22Rv1 (cell line): Measurements from ENCODE around the gene SAPCD2.

ENCODE experiments used
- H3K27ac ChIP-seq: fragments of 450-650 bp; 2 replicates; pipeline ENCODE4 v1.5.1; 2017
- CTCF ChIP-seq: fragments of 450-650 bp; IDR thresholded peaks from 2 replicates; pipeline ENCODE4 v1.5.1; 2017; ENCODE audit warnings: mild to moderate bottlenecking
- ZFX ChIP-seq: fragments of 450-650 bp; IDR thresholded peaks from 2 replicates; pipeline ENCODE4 v1.6.1; 2017; ENCODE audit warnings: antibody characterized with exemption, borderline replicate concordance

Gene SAPCD2

GRCh38 chr9:137031904-137032640 lies 38.3 kb downstream of the SAPCD2 start, which contains the start of gene FUT7:
Gene FUT7 (minus strand): TSS chr9:137032088. CDS start chr9:137031991, 97 bp downstream.
- 0 out of 2 replicates have a peak within 1 kb of the TSS, but pooled peaks have one; percentile 39 for H3K27ac ChIP-seq
- TF ChIP-seq ZFX (no peak), CTCF (no peak)

- TF ChIP-seq ZFX = no peak
- no peak overlapping the region for H3K27ac ChIP-seq
These were observed 39.5 kb downstream of the SAPCD2 start for GRCh38 chr9:137030538-137031527.

GRCh38 chr9:137030006-137030405 lies 40.4 kb downstream of the SAPCD2 start:
- no peak overlapping the region for H3K27ac ChIP-seq
- TF ChIP-seq CTCF (no peak), ZFX (no peak)

GRCh38 chr9:137029058-137029936 lies 41.1 kb downstream of the SAPCD2 start:
- TF ChIP-seq ZFX (no peak), CTCF (peak; percentile 93)
- peak overlapping the region; percentile 91 for H3K27ac ChIP-seq

GRCh38 chr9:137028263-137029057 lies 41.9 kb downstream of the SAPCD2 start:
- H3K27ac ChIP-seq = peak overlapping the region; percentile 91
- TF ChIP-seq ZFX (no peak), CTCF (peak; percentile 73)

- H3K27ac ChIP-seq = peak within 1 kb of the TSS; percentile 91
- no peak for TF ChIP-seq ZFX
- no peak for TF ChIP-seq CTCF
These were observed 42.7 kb downstream of the SAPCD2 start, which contains the start of gene ABCA2 for GRCh38 chr9:137027369-137028262. Gene ABCA2 (minus strand): TSS chr9:137028237. CDS start chr9:137028140, 97 bp downstream.
